Putamen (tissue), 1 donor: ENCODE measurements around the gene SOSTDC1.

ENCODE experiments used
- DNase-seq: peaks from one replicate; pipeline ENCODE4 v3.0.0-alpha.2; 2016; ENCODE audit warnings: low spot score

SOSTDC1 gene

DNA sequence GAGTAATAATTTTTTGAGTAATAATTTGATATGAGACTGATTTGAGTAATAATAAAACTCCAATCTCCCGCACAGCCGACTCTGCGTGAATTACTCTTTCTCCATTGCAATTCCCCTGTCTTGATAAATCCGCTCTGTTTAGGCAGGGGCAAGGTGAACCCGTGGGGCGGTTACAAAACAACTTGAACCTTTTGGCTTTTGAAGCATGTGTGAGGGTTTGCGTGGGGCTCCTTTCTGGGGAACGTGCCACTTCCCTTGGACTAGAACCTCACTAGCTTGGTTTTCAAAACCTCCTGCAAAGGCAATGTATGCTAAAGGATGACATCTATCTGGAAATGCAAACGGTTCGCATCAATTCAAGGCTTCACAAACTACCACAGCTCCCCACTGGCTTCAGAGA is 45.7 kb downstream of the SOSTDC1 start:
- DNase-seq: no peak

DNA sequence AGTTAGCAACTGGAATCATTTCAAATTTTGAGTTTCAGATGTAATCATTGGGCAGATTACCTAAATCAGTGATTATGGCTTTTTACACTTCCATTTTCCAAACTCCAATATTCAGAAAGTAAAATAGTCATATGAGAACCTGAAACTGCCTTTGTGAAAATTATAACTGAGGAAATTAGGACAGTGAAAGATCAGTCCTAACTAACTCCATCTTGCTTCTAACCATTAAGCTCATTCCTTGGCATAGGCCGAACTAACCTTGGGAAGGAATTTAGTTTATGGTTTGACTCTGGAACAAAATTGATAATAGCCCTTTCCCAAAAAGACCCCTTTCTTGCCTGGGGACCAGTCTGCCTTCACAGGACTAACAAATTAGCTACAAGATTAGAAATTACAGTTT is 46.4 kb downstream of the SOSTDC1 start:
- DNase-seq: no peak

DNA sequence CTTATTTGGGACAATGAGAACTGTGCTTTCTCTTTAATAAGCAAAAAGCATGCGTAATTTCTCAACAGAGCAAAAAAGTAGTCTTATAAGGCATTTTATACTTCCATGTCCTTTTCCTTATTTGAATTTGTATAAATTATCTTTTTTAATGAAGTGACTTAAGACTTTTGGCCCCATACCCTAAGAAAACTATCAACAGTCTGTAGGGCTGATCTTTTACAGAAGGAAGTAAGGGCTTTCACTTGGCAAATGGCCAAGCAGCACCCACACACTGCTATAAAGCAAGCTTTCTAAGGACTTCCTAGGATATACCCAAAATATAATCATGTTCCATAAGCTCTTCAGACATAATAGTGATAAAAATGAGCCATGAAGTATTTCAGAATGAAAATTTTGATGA is 47.6 kb downstream of the SOSTDC1 start:
- DNase-seq: no peak

DNA sequence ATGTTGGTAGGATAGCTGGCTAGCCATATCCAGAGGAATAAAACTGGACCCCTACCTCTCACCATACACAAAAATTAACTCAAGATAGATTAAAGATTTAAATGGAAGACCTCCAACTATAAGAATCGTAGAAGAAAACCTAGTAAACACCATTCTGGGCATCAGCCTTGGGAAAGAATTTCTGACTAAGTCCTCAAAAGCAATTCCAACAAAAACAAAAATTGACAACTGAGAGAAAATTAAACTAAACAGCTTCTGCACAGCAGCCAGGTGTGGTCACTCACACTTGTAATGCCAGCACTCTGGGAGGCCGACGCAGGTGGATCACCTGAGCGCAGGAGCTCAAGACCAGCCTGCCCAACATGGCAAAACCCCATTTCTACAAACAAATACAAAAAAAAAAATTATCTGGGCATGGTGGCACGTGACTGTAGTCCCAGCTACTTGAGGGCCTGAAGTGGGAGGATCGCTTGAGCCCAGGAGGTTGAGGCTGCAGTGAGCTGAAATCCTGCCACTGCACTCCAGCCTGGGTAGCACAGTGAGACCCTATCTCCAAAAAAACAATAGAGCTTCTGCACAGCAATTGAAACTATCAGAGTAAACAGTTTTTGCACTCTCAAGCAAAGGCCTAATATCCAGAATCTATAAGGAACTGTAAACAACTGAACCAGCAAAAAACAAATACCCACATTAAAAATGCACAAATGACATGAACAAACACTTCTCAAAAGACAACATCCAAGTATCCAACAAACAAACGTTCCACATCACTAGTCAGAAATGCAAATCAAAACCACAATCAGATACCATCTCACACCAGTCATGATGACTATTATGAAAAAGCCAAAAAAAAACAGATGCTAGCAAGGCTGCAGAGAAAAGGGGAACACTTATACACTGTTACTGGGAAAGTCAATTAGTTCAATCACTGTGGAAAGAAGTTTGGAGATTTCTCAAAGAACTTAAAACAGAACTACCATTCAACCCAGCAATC is 49.0 kb downstream of the SOSTDC1 start:
- DNase-seq: no peak

DNA sequence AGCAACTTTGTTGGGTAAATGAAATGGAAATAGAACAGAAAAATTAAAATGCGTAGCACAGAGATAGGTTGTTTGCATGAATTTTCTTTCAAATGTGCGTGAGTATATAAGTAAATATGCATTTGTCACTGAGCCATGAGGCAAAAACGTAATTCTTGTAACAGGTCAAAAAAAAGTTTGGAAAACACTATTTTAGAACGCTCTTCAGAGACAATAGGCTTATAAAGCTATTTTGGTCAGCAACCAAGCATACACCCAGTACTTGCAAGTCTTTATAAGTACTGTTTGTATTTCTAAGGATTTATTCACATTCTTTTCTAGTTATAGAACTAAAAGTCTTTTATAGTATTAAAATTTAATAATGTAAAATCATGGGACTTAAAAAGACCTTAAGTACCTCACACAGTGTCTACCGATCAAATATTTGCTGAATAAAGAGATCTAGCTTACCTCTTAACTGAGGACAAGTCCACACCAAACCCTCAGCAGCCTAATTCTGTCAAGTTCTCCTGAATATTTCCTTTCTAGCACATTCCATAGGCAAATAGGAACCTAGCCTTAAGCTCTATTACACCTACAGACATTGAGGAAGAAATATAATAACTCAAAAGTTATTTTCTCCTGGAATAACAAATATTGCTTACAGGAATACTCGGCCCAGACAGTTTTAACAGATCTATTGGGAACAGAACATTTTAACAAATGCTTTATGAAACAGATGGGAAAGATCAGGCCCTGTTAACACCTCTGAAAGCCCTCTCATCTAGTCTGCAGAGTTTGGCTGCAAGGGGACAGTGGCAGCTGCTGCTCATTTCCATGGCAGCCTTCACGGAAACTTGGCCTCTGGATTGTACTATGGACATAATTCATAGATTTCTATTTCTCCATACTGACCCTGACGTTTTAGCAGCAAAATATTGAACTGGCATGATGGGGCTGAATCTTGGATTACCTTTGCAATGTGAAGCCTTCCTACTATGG is 53.0 kb downstream of the SOSTDC1 start:
- DNase-seq: no peak
